ENCODE data around the gene HEXIM2. TPM values are rescaled to one million over a fixed set of nuclear protein-coding genes. Genes with fewer than 3 reads are reported as not detected.

Gene HEXIM2
- total and polyA plus RNA-seq, 2 experiments from 2014 or later = 9.0 to 9.5 TPM

GRCh38 chr17:45143767-45144198 lies 17.9 kb upstream of the HEXIM2 start:
- Histone ChIP-seq H3K27ac (ENCODE audit: low read depth) (peak overlapping the region; percentile 69), H3K4me3 (peak overlapping the region; percentile 86), H3K4me1 (ENCODE audit: insufficient read depth) (peaks cover 20% of the 10 kb centered on the region), H3K36me3 (ENCODE audit: insufficient read depth) (no peaks in the 10 kb centered on the region), H4K20me1 (replicated peaks; ENCODE audit: insufficient read depth) (no peaks in the 10 kb centered on the region), H3K79me2 (replicated peaks; ENCODE audit: insufficient read depth) (no peaks in the 10 kb centered on the region; the same call in 1 of the 2 replicates), H3K4me2 (peak overlapping the region; percentile 80), H3K9me2 (ENCODE audit: insufficient read depth) (no peaks in the 10 kb centered on the region), H2AFZ (peak overlapping the region; percentile 92), H3K27me3 (ENCODE audit: insufficient read depth) (no peaks in the 10 kb centered on the region), H3F3A (replicated peaks; ENCODE audit: low read depth) (peaks cover 12% of the 10 kb centered on the region)
- Mint-ChIP-seq H3K27me3 (ENCODE audit: insufficient read depth, low read depth, poor library complexity) (peaks cover 30% of the 10 kb centered on the region), H3K4me3 (peak overlapping the region; percentile 72), H3K36me3 (ENCODE audit: low read depth) (no peaks in the 10 kb centered on the region; the same call in 2 of the 3 replicates), H3K4me1 (peaks cover 28% of the 10 kb centered on the region), H3K27ac (no peak overlapping the region), H3K9me3 (no peaks in the 10 kb centered on the region)
- DNase-seq (ENCODE audit: low spot score) (peak; percentile 82), ATAC-seq (peak; percentile 11)
- TF ChIP-seq STAT1 (IDR thresholded peaks at IDR 0.05; ENCODE audit: unreplicated experiment) (no peak), POLR2AphosphoS5 (IDR thresholded peaks at IDR 0.05; ENCODE audit: low read depth) (no peak), REST (IDR thresholded peaks at IDR 0.05; ENCODE audit: unreplicated experiment) (no peak)

GRCh38 chr17:45144199-45145034 lies 17.3 kb upstream of the HEXIM2 start:
- Histone ChIP-seq H3K4me1 (ENCODE audit: insufficient read depth) (peaks cover 20% of the 10 kb centered on the region), H3K27me3 (ENCODE audit: insufficient read depth) (no peaks in the 10 kb centered on the region), H3K4me2 (peak overlapping the region; percentile 80), H3F3A (replicated peaks; ENCODE audit: low read depth) (peaks cover 12% of the 10 kb centered on the region), H3K4me3 (peak overlapping the region; percentile 86), H3K9me2 (ENCODE audit: insufficient read depth) (no peaks in the 10 kb centered on the region), H3K36me3 (ENCODE audit: insufficient read depth) (no peaks in the 10 kb centered on the region), H4K20me1 (replicated peaks; ENCODE audit: insufficient read depth) (no peaks in the 10 kb centered on the region), H2AFZ (peak overlapping the region; percentile 92), H3K79me2 (replicated peaks; ENCODE audit: insufficient read depth) (peaks cover under 1% of the 10 kb centered on the region; the same call in 1 of the 2 replicates), H3K27ac (ENCODE audit: low read depth) (peak overlapping the region; percentile 69)
- peaks cover 2% of the 10 kb centered on the region for H3K36me3 Mint-ChIP-seq (ENCODE audit: low read depth)
- peaks cover 30% of the 10 kb centered on the region for H3K4me1 Mint-ChIP-seq
- TF ChIP-seq POLR2AphosphoS5 (IDR thresholded peaks at IDR 0.05; ENCODE audit: low read depth) (peak; percentile 53), REST (IDR thresholded peaks at IDR 0.05; ENCODE audit: unreplicated experiment) (peak; percentile 3), NANOG (IDR thresholded peaks at IDR 0.05; ENCODE audit: borderline replicate concordance) (no peak)
- ATAC-seq (peak; percentile 12), DNase-seq (ENCODE audit: low spot score) (peak; percentile 66)
- H3K27ac Mint-ChIP-seq = no peak overlapping the region
- peaks cover 35% of the 10 kb centered on the region for H3K27me3 Mint-ChIP-seq (ENCODE audit: insufficient read depth, low read depth, poor library complexity)
- peak overlapping the region; percentile 72 for H3K4me3 Mint-ChIP-seq
- H3K9me3 Mint-ChIP-seq = no peaks in the 10 kb centered on the region

All from GM23338 (cell line).